Mesenchymal stem cell (in vitro differentiated cells and primary cell): ENCODE results near the gene NRG3.

Source experiments
- DNase-seq: peaks from one replicate; pipeline ENCODE4 v3.0.0-alpha.2; 2013
- H2AFZ ChIP-seq: one replicate; pipeline ENCODE4 v1.6.1; 2013; ENCODE audit warnings: low read depth, mild to moderate bottlenecking, control low read depth, inconsistent platforms, low read length, moderate library complexity
- H2AK5ac ChIP-seq: 2 replicates; pipeline ENCODE4 v1.6.1; 2013; ENCODE audit warnings: low read length, moderate library complexity, mild to moderate bottlenecking, inconsistent platforms; ENCODE audit not compliant: severe bottlenecking
- H2BK120ac ChIP-seq: one replicate; pipeline ENCODE4 v1.6.1; 2013; ENCODE audit warnings: low read depth, mild to moderate bottlenecking, inconsistent platforms, low read length, moderate library complexity
- H2BK12ac ChIP-seq, 2 experiments: one replicate each; pipeline ENCODE4 v1.6.1; 2013; ENCODE audit warnings: inconsistent platforms in 2 of 2, low read length in 2 of 2, mild to moderate bottlenecking in 2 of 2, moderate library complexity in 2 of 2, control low read depth in 1 of 2
- H2BK15ac ChIP-seq: one replicate; pipeline ENCODE4 v1.6.1; 2013; ENCODE audit warnings: mild to moderate bottlenecking, low read depth, inconsistent platforms; ENCODE audit not compliant: poor library complexity, severe bottlenecking
- H2BK5ac ChIP-seq: 2 replicates; pipeline ENCODE4 v1.6.1; 2013; ENCODE audit warnings: low read depth, mild to moderate bottlenecking, low read length, control low read depth, inconsistent platforms; ENCODE audit not compliant: poor library complexity, severe bottlenecking
- H3K14ac ChIP-seq, 2 experiments: one replicate each; pipeline ENCODE4 v1.6.1; 2013; ENCODE audit warnings: inconsistent platforms in 2 of 2, low read length in 2 of 2, control low read depth in 1 of 2, mild to moderate bottlenecking in 1 of 2, moderate library complexity in 1 of 2
- H3K18ac ChIP-seq, 2 experiments: one replicate each; pipeline ENCODE4 v1.6.1; 2013; ENCODE audit warnings: inconsistent platforms in 2 of 2, low read length in 2 of 2, control low read depth in 1 of 2, low read depth in 1 of 2, mild to moderate bottlenecking in 1 of 2
- H3K23ac ChIP-seq, 2 experiments: one replicate each; pipeline ENCODE4 v1.6.1; 2013; ENCODE audit warnings: inconsistent platforms in 2 of 2, low read length in 2 of 2, mild to moderate bottlenecking in 2 of 2, moderate library complexity in 2 of 2, control low read depth in 1 of 2
- H3K27ac ChIP-seq: 2 replicates; pipeline ENCODE4 v1.5.1; 2013; ENCODE audit warnings: mild to moderate bottlenecking, moderate library complexity, low read length, control low read depth, inconsistent platforms; ENCODE audit not compliant: poor library complexity, severe bottlenecking
- H3K27me3 ChIP-seq, 2 experiments: 2 replicates each; pipeline versions ENCODE4 v1.6.1 to v1.7.0; 2013; ENCODE audit warnings: low read length in 2 of 2, mild to moderate bottlenecking in 2 of 2, moderate library complexity in 2 of 2, control low read depth in 1 of 2, inconsistent platforms in 1 of 2; ENCODE audit not compliant: control insufficient read depth in 1 of 2, insufficient read depth in 1 of 2
- H3K36me3 ChIP-seq, 2 experiments: 2 replicates each; pipeline versions ENCODE4 v1.6.1 to v1.7.0; 2013; ENCODE audit warnings: low read length in 2 of 2, control low read depth in 1 of 2, inconsistent platforms in 1 of 2, low read depth in 1 of 2, mild to moderate bottlenecking in 1 of 2; ENCODE audit not compliant: insufficient read depth in 2 of 2, control insufficient read depth in 1 of 2
- H3K4ac ChIP-seq, 2 experiments: one replicate each; pipeline ENCODE4 v1.6.1; 2013; ENCODE audit warnings: inconsistent platforms in 2 of 2, low read length in 2 of 2, mild to moderate bottlenecking in 2 of 2, moderate library complexity in 2 of 2, control low read depth in 1 of 2, low read depth in 1 of 2
- H3K4me1 ChIP-seq: 2 replicates; pipeline ENCODE4 v1.6.1; 2013; ENCODE audit warnings: low read depth, low read length, control low read depth; ENCODE audit not compliant: control insufficient read depth, insufficient read depth
- H3K4me2 ChIP-seq: 2 replicates; pipeline ENCODE4 v1.6.1; 2013; ENCODE audit warnings: low read length, mild to moderate bottlenecking, inconsistent platforms; ENCODE audit not compliant: poor library complexity, severe bottlenecking
- H3K4me3 ChIP-seq, 2 experiments: 2 replicates each; pipeline versions ENCODE4 v1.5.1 to v1.7.0; 2013; ENCODE audit warnings: low read length in 2 of 2, mild to moderate bottlenecking in 2 of 2, control low read depth in 1 of 2, low read depth in 1 of 2; ENCODE audit not compliant: insufficient read depth in 1 of 2
- H3K79me1 ChIP-seq: replicated peaks from 2 replicates; pipeline ENCODE4 v1.6.1; 2013; ENCODE audit warnings: mild to moderate bottlenecking, control low read depth, low read length, inconsistent platforms; ENCODE audit not compliant: poor library complexity, severe bottlenecking
- H3K9ac ChIP-seq: 2 replicates; pipeline ENCODE4 v1.7.0; 2013; ENCODE audit warnings: mild to moderate bottlenecking, low read length, moderate library complexity
- H3K9me3 ChIP-seq: 2 replicates; pipeline ENCODE4 v1.7.0; 2013; ENCODE audit warnings: mild to moderate bottlenecking, low read length; ENCODE audit not compliant: control insufficient read depth
- H4K8ac ChIP-seq: one replicate; pipeline ENCODE4 v1.6.1; 2013; ENCODE audit warnings: inconsistent platforms, mild to moderate bottlenecking, low read length, moderate library complexity
- H4K91ac ChIP-seq: one replicate; pipeline ENCODE4 v1.6.1; 2013; ENCODE audit warnings: mild to moderate bottlenecking, low read length, inconsistent platforms
- WGBS: methylation state at CpG from one replicate; pipeline ENCODE4 v1.1.7; 2013; ENCODE audit warnings: mixed read lengths; 5-methylcytosine and 5-hydroxymethylcytosine counted together

Gene NRG3

GRCh38 chr10:82440775-82441174 lies 565.8 kb downstream of the NRG3 start:
- Histone ChIP-seq H3K27me3 (no peaks in the 10 kb centered on the region), H2AK5ac (no peak overlapping the region), H3K9me3 (peaks cover 19% of the 10 kb centered on the region), H3K23ac (no peak overlapping the region), H4K8ac (no peak overlapping the region), H2BK120ac (no peak overlapping the region), H2BK5ac (no peak overlapping the region), H3K9ac (no peak overlapping the region), H2AFZ (no peak overlapping the region), H3K79me1 (no peaks in the 10 kb centered on the region), H3K4ac (no peak overlapping the region), H3K4me3 (no peak overlapping the region), H2BK15ac (no peak overlapping the region), H2BK12ac (no peak overlapping the region), H3K27ac (no peak overlapping the region), H3K4me2 (no peak overlapping the region), H3K18ac (no peak overlapping the region), H4K91ac (no peak overlapping the region), H3K14ac (no peak overlapping the region), H3K36me3 (no peaks in the 10 kb centered on the region), H3K4me1 (no peaks in the 10 kb centered on the region)
- DNase-seq = no peak

- Histone ChIP-seq H3K4ac (no peak overlapping the region), H2BK5ac (no peak overlapping the region), H3K4me1 (no peaks in the 10 kb centered on the region), H3K4me3 (no peak overlapping the region), H3K4me2 (no peak overlapping the region), H3K79me1 (no peaks in the 10 kb centered on the region), H2AFZ (no peak overlapping the region), H3K9me3 (no peaks in the 10 kb centered on the region), H2BK120ac (no peak overlapping the region), H3K14ac (no peak overlapping the region), H3K18ac (no peak overlapping the region), H2BK15ac (no peak overlapping the region), H2AK5ac (no peak overlapping the region), H3K27ac (no peak overlapping the region), H3K23ac (no peak overlapping the region), H4K91ac (no peak overlapping the region), H2BK12ac (no peak overlapping the region), H3K27me3 (no peaks in the 10 kb centered on the region), H3K9ac (no peak overlapping the region), H4K8ac (no peak overlapping the region), H3K36me3 (no peaks in the 10 kb centered on the region)
- 55% methylated on average over 2 of the region's 3 CpGs for whole genome bisulfite sequencing
- DNase-seq = no peak
Observed at GRCh38 chr10:82452046-82452445, 577.1 kb downstream of the NRG3 start.

GRCh38 chr10:82452676-82453075 lies 577.7 kb downstream of the NRG3 start:
- no peak overlapping the region for H3K27ac ChIP-seq
- DNase-seq = no peak
- 43% methylated on average over 1 of the region's 1 CpG for WGBS
- H2BK15ac ChIP-seq = no peak overlapping the region
- no peak overlapping the region for H4K91ac ChIP-seq
- no peak overlapping the region for H3K23ac ChIP-seq
- H3K18ac ChIP-seq = no peak overlapping the region
- H3K9me3 ChIP-seq = no peaks in the 10 kb centered on the region
- no peaks in the 10 kb centered on the region for H3K27me3 ChIP-seq
- H2BK5ac ChIP-seq = no peak overlapping the region
- H2AK5ac ChIP-seq = no peak overlapping the region
- H3K4me3 ChIP-seq = no peak overlapping the region
- H3K36me3 ChIP-seq = no peaks in the 10 kb centered on the region
- H2AFZ ChIP-seq = no peak overlapping the region
- H3K14ac ChIP-seq = no peak overlapping the region
- H3K4ac ChIP-seq = no peak overlapping the region
- H3K4me1 ChIP-seq = no peaks in the 10 kb centered on the region
- no peak overlapping the region for H3K4me2 ChIP-seq
- H3K9ac ChIP-seq = no peak overlapping the region
- H2BK120ac ChIP-seq = no peak overlapping the region
- H3K79me1 ChIP-seq = no peaks in the 10 kb centered on the region
- H4K8ac ChIP-seq = no peak overlapping the region
- H2BK12ac ChIP-seq = no peak overlapping the region

GRCh38 chr10:82453678-82454293 lies 578.8 kb downstream of the NRG3 start:
- H2BK12ac ChIP-seq = no peak overlapping the region
- no peak overlapping the region for H3K23ac ChIP-seq
- H2BK5ac ChIP-seq = no peak overlapping the region
- no peak overlapping the region for H4K8ac ChIP-seq
- no peak overlapping the region for H3K4ac ChIP-seq
- H3K79me1 ChIP-seq = no peaks in the 10 kb centered on the region
- no peak overlapping the region for H3K4me3 ChIP-seq
- no peak overlapping the region for H2AFZ ChIP-seq
- no peak overlapping the region for H3K27ac ChIP-seq
- no peaks in the 10 kb centered on the region for H3K36me3 ChIP-seq
- no peak overlapping the region for H4K91ac ChIP-seq
- no peaks in the 10 kb centered on the region for H3K27me3 ChIP-seq
- H3K14ac ChIP-seq = no peak overlapping the region
- 87% methylated on average over 2 of the region's 2 CpGs for WGBS
- no peak overlapping the region for H3K9ac ChIP-seq
- H2AK5ac ChIP-seq = no peak overlapping the region
- H3K4me2 ChIP-seq = no peak overlapping the region
- no peak overlapping the region for H2BK120ac ChIP-seq
- no peak overlapping the region for H2BK15ac ChIP-seq
- H3K9me3 ChIP-seq = no peaks in the 10 kb centered on the region
- DNase-seq = no peak
- H3K18ac ChIP-seq = no peak overlapping the region
- no peaks in the 10 kb centered on the region for H3K4me1 ChIP-seq
